Smooth muscle cell of the umbilical artery (primary cell): ENCODE results near the gene IGSF23. TPM values are rescaled to one million over a fixed set of nuclear protein-coding genes. Genes with fewer than 3 reads are reported as not detected.

Experiments
- total RNA-seq: library from RNA; depleted of rRNA; stranded (reverse); fragments of >200 nt; gene quantifications from 2 replicates; pipeline ENCODE4 v1.2.3, GENCODE V29; 2014

Gene IGSF23
- not detected in 2 replicates for total RNA-seq

GRCh38 chr19:44613295-44614178 lies at the start of gene IGSF23:
TSS of gene IGSF23 (plus strand) at chr19:44613563. CDS start at chr19:44613646, 83 bp downstream.

GRCh38 chr19:44643605-44644401 lies 30.4 kb downstream of the IGSF23 start, which contains the start of gene PVR:
TSS of gene PVR (plus strand) at chr19:44643910. CDS start at chr19:44644097, 187 bp downstream.

GRCh38 chr19:44671400-44671799 lies 58.0 kb downstream of the IGSF23 start, which contains the start of gene CEACAM19:
TSS of gene CEACAM19 (plus strand) at chr19:44671482. CDS start at chr19:44671932, 450 bp downstream.

Other genes starting within 250 kb of the IGSF23 start
- gene ZNF285, start 212.0 kb upstream of the IGSF23 start, total RNA-seq = 3.7 and 5.6 TPM in 2 replicates
- 10.5 and 11.6 TPM in 2 replicates for gene ZNF229, start 165.1 kb upstream of the IGSF23 start, total RNA-seq
- gene ZNF180, start 113.0 kb upstream of the IGSF23 start, total RNA-seq = 5.6 and 9.2 TPM in 2 replicates
- gene CEACAM20, start 83.9 kb upstream of the IGSF23 start, total RNA-seq = not detected in 2 replicates
- gene PVR, start 30.3 kb downstream of the IGSF23 start, total RNA-seq = 137 and 147 TPM in 2 replicates
- gene CEACAM19, start 57.9 kb downstream of the IGSF23 start, total RNA-seq = 0.30 and 1.9 TPM in 2 replicates
- gene CEACAM16, start 85.6 kb downstream of the IGSF23 start, total RNA-seq = not detected in 2 replicates
- 9.2 and 9.6 TPM in 2 replicates for gene BCL3, start 135.1 kb downstream of the IGSF23 start, total RNA-seq
- gene CBLC, start 164.3 kb downstream of the IGSF23 start, total RNA-seq = not detected in 2 replicates
- gene BCAM, start 195.5 kb downstream of the IGSF23 start, total RNA-seq = 9.3 and 20.2 TPM in 2 replicates
- 95.6 and 115 TPM in 2 replicates for gene NECTIN2, start 232.7 kb downstream of the IGSF23 start, total RNA-seq